ENCODE results near the gene ATP7B.

- TF ChIP-seq CTCF (conservative IDR thresholded peaks at IDR 0.05; ENCODE audit: low read length) (no peak), EZH2phosphoT487 (IDR thresholded peaks at IDR 0.05; ENCODE audit: borderline replicate concordance, low read depth, low read length) (no peak)
These were observed 104.1 kb downstream of the ATP7B start for GRCh38 chr13:51907040-51907732.
